Measurements from ENCODE around the gene PNKD.

DNA sequence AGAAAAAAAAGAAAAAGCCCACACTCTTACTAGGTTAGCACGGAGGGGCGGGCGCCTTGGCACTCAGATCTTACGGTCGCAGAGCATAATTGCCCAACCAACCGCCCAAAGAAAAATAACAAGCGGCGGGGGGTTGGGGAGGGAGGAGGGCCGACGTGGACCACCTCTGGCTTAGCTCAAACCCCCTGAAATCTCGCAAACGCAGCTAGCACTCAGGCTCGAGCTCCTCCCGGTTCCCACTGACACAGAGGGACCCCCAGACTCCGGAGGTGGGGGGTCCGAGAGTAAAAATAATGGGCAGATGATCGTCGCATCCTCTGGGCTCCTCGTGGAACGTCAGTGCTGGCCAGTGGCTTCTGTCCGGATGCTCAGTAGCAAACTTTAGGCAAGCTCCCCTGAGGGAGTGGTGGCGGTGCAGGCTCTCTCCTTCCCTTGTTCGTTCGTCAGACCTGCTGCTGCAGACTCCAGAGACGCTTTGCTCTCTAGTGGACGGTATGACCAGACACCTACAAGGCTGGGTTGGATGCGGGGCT lies 98.4 kb downstream of the PNKD start:
- no peak for TF ChIP-seq POLR2A (IDR thresholded peaks at IDR 0.05)
- TF ChIP-seq, protein P1, sequence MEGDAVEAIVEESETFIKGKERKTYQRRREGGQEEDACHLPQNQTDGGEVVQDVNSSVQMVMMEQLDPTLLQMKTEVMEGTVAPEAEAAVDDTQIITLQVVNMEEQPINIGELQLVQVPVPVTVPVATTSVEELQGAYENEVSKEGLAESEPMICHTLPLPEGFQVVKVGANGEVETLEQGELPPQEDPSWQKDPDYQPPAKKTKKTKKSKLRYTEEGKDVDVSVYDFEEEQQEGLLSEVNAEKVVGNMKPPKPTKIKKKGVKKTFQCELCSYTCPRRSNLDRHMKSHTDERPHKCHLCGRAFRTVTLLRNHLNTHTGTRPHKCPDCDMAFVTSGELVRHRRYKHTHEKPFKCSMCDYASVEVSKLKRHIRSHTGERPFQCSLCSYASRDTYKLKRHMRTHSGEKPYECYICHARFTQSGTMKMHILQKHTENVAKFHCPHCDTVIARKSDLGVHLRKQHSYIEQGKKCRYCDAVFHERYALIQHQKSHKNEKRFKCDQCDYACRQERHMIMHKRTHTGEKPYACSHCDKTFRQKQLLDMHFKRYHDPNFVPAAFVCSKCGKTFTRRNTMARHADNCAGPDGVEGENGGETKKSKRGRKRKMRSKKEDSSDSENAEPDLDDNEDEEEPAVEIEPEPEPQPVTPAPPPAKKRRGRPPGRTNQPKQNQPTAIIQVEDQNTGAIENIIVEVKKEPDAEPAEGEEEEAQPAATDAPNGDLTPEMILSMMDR (IDR thresholded peaks at IDR 0.05) = no peak

Data from adrenal gland (tissue), 5 donors.